Hepatocyte (in vitro differentiated cells): ENCODE measurements around the gene OCA2. TPM values are rescaled to one million over a fixed set of nuclear protein-coding genes. Genes with fewer than 3 reads are reported as not detected.

ENCODE experiments used
- DNase-seq: peaks from one replicate; pipeline ENCODE4 v3.0.0-alpha.2; 2016; ENCODE audit warnings: low spot score
- H2AFZ ChIP-seq: fragments of 200-600 bp; sonication (generic); 2 replicates; pipeline ENCODE4 v1.6.0; 2016; ENCODE audit warnings: antibody characterized with exemption, mild to moderate bottlenecking
- H3K27ac ChIP-seq: fragments of 200-600 bp; sonication (generic); 2 replicates; pipeline ENCODE4 v1.5.1; 2016; ENCODE audit warnings: mild to moderate bottlenecking
- H3K27me3 ChIP-seq: fragments of 200-600 bp; sonication (generic); 2 replicates; pipeline ENCODE4 v1.6.1; 2016
- H3K36me3 ChIP-seq: fragments of 200-600 bp; sonication (generic); replicated peaks from 2 replicates; pipeline ENCODE4 v1.5.1; 2016; ENCODE audit warnings: low read depth; ENCODE audit not compliant: insufficient read depth
- H3K4me1 ChIP-seq: fragments of 200-600 bp; sonication (generic); 2 replicates; pipeline ENCODE4 v1.5.1; 2016; ENCODE audit warnings: mild to moderate bottlenecking, moderate library complexity; ENCODE audit not compliant: insufficient read depth
- H3K4me2 ChIP-seq: fragments of 200-600 bp; sonication (generic); 2 replicates; pipeline ENCODE4 v1.6.0; 2016
- H3K4me3 ChIP-seq: fragments of 200-600 bp; sonication (generic); 2 replicates; pipeline ENCODE4 v1.5.1; 2016; ENCODE audit warnings: mild to moderate bottlenecking
- H3K79me2 ChIP-seq: fragments of 200-600 bp; sonication (generic); 2 replicates; pipeline ENCODE4 v1.6.0; 2017; ENCODE audit warnings: mild to moderate bottlenecking
- H3K9me2 ChIP-seq: fragments of 200-600 bp; sonication (generic); replicated peaks from 2 replicates; pipeline ENCODE4 v1.6.0; 2017; ENCODE audit warnings: mild to moderate bottlenecking; ENCODE audit not compliant: insufficient read depth
- H3K9me3 ChIP-seq: fragments of 200-600 bp; sonication (generic); 2 replicates; pipeline ENCODE4 v1.5.1; 2016; ENCODE audit warnings: low read depth, mild to moderate bottlenecking
- H4K20me1 ChIP-seq: fragments of 200-600 bp; sonication (generic); 2 replicates; pipeline ENCODE4 v1.6.0; 2016; ENCODE audit warnings: mild to moderate bottlenecking; ENCODE audit not compliant: insufficient read depth, poor library complexity, severe bottlenecking
- EZH2 ChIP-seq: fragments of 200-600 bp; sonication (generic); IDR thresholded peaks from 2 replicates; pipeline ENCODE4 v1.6.1; 2016; ENCODE audit warnings: antibody characterized with exemption, mild to moderate bottlenecking, borderline replicate concordance
- EZH2phosphoT487 ChIP-seq: fragments of 200-600 bp; sonication (generic); IDR thresholded peaks from one replicate; pipeline ENCODE4 v1.6.1; 2018; ENCODE audit warnings: antibody characterized with exemption, mild to moderate bottlenecking, low read depth, moderate library complexity; ENCODE audit not compliant: unreplicated experiment, severe bottlenecking
- WGBS: methylation state at CpG from one replicate; pipeline ENCODE4 v1.1.6; 2016; ENCODE audit warnings: low lambda C conversion rate; ENCODE audit errors: missing lambda C conversion rate; 5-methylcytosine and 5-hydroxymethylcytosine counted together
- polyA plus RNA-seq: library from polyadenylated mRNA; unstranded; fragments of >200 nt; fragmentation: Nextera tagmentation; extraction: Ambion mirVana; gene quantifications from 2 replicates; pipeline ENCODE4 v1.2.1, GENCODE V29; 2016
- total RNA-seq: library from RNA; depleted of rRNA; stranded (reverse); fragments of >200 nt; gene quantifications from 2 replicates; pipeline ENCODE4 v1.2.3, GENCODE V29; 2014
- TF ChIP-seq, protein P1 (sequence below): fragments of 200-600 bp; sonication (generic); IDR thresholded peaks from 2 replicates; pipeline ENCODE4 v1.5.1; 2016; ENCODE audit warnings: antibody characterized with exemption, mild to moderate bottlenecking; ENCODE audit not compliant: poor library complexity

OCA2 gene
- total and polyA plus RNA-seq, 2 experiments from 2014 or later, result 25.1 to 27.7 TPM

DNA sequence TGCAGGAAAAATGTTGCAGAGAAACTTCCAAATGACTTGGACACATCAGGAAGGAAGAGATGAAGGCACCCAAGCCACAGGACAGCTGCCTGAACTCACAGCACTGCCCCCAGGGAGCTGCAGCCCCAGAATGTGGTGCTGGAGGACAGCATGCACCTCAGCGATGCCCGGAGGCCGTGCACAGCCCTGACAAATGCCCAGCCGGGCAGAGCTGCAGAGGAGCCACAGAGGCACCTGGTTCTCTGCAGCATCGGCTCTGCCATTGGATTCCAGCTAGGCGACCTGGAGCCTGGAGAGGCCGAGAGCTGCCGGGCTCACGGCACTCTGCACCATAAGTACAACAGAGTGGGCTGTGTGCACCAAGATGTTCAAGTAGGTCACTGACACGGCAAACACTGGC, 97.5 kb downstream of the OCA2 start:
- DNase-seq, result no peak
- no peaks in the 10 kb centered on the region for H3K36me3 ChIP-seq
- TF ChIP-seq EZH2phosphoT487 (no peak), EZH2 (no peak)
- TF ChIP-seq, protein P1, sequence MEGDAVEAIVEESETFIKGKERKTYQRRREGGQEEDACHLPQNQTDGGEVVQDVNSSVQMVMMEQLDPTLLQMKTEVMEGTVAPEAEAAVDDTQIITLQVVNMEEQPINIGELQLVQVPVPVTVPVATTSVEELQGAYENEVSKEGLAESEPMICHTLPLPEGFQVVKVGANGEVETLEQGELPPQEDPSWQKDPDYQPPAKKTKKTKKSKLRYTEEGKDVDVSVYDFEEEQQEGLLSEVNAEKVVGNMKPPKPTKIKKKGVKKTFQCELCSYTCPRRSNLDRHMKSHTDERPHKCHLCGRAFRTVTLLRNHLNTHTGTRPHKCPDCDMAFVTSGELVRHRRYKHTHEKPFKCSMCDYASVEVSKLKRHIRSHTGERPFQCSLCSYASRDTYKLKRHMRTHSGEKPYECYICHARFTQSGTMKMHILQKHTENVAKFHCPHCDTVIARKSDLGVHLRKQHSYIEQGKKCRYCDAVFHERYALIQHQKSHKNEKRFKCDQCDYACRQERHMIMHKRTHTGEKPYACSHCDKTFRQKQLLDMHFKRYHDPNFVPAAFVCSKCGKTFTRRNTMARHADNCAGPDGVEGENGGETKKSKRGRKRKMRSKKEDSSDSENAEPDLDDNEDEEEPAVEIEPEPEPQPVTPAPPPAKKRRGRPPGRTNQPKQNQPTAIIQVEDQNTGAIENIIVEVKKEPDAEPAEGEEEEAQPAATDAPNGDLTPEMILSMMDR, result no peak
- H2AFZ ChIP-seq, result no peak overlapping the region
- no peak overlapping the region for H3K4me3 ChIP-seq
- H3K9me2 ChIP-seq, result no peaks in the 10 kb centered on the region
- H3K27me3 ChIP-seq, result no peaks in the 10 kb centered on the region
- no peaks in the 10 kb centered on the region for H3K79me2 ChIP-seq
- WGBS, result 91% methylated on average over 10 of the region's 10 CpGs
- no peak overlapping the region for H3K4me2 ChIP-seq
- no peaks in the 10 kb centered on the region for H3K9me3 ChIP-seq
- no peaks in the 10 kb centered on the region for H4K20me1 ChIP-seq
- H3K27ac ChIP-seq, result no peak overlapping the region
- H3K4me1 ChIP-seq, result no peaks in the 10 kb centered on the region

DNA sequence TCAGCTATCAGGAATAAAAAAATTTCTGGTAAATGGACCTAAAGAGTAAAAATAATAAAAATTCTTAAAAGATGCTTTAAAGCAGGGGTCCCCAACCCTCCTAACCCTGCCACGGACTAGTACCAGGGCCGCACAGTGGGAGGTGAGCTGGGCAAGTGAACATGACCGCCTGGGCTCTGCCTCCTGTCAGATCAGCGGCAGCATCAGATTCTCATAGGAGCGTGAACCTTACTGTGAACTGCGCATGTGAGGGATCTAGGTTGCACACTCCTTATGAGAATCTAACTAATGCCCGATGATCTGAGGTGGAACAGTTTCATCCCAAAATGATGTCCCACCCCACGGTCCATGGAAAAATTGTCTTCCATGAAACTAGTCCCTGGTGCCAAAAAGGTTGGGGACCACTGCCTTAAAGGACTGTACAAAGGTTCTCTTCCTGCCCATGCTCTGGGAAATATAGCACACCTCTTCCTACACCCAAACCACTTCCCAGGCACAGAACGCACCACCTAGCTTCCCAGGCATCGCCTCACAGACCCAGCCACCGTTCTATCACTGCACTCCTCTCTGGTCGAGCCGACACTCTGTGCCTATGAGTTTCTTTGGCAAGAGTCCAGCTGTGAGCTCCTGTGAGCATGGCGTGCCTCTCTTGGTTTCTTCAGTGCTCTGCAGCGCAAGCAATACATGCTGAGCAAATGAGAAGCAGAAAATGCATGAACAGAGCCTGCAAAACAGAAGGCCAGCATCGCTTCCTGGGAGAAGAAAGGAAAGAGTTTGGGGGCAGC, 104.9 kb downstream of the OCA2 start:
- H3K9me2 ChIP-seq, result no peaks in the 10 kb centered on the region
- no peaks in the 10 kb centered on the region for H3K79me2 ChIP-seq
- no peaks in the 10 kb centered on the region for H4K20me1 ChIP-seq
- DNase-seq, result no peak
- TF ChIP-seq EZH2 (no peak), EZH2phosphoT487 (no peak)
- TF ChIP-seq, protein P1, result no peak
- no peaks in the 10 kb centered on the region for H3K36me3 ChIP-seq
- H3K4me3 ChIP-seq, result no peak overlapping the region
- H3K4me2 ChIP-seq, result no peak overlapping the region
- 92% methylated on average over 16 of the region's 16 CpGs for WGBS
- H3K27me3 ChIP-seq, result no peaks in the 10 kb centered on the region
- no peaks in the 10 kb centered on the region for H3K4me1 ChIP-seq
- no peak overlapping the region for H2AFZ ChIP-seq
- H3K9me3 ChIP-seq, result no peaks in the 10 kb centered on the region
- no peak overlapping the region for H3K27ac ChIP-seq

DNA sequence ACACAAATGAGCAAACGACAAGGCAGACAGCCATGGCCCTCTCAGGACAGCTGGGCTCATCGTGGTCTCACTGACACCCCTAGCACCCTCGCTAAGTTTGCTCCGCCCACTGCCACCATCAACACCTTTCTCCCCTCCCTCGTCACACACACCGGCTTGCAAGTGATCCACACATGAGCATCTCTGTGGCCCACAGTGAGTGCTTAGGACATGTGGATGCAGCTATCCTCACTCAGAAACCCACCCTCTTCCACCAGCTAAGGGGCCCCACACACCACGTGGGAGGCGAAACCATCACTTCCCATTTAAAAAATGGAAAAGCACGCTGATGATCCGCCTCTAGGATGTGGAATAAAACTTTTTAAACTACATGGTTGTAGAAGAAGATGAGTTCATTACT, 105.6 kb downstream of the OCA2 start:
- Histone ChIP-seq H2AFZ (no peak overlapping the region), H3K4me3 (no peak overlapping the region), H3K4me2 (no peak overlapping the region), H3K27me3 (no peaks in the 10 kb centered on the region), H3K27ac (no peak overlapping the region), H3K9me3 (no peaks in the 10 kb centered on the region), H4K20me1 (no peaks in the 10 kb centered on the region), H3K79me2 (no peaks in the 10 kb centered on the region), H3K36me3 (no peaks in the 10 kb centered on the region), H3K9me2 (no peaks in the 10 kb centered on the region), H3K4me1 (no peaks in the 10 kb centered on the region)
- DNase-seq, result no peak
- WGBS, result 97% methylated on average over 10 of the region's 10 CpGs
- TF ChIP-seq, protein P1, result no peak
- TF ChIP-seq EZH2phosphoT487 (no peak), EZH2 (no peak)
